Measurements from ENCODE around the gene HAO1.
A peak's percentile ranks its signal among the peaks of the same experiment; 100 is the strongest.

HAO1 gene

GRCh38 chr20:7930343-7930742, 9.9 kb downstream of the HAO1 start:
- no peak for TF ChIP-seq CTCF (IDR thresholded peaks at IDR 0.05; ENCODE audit: low read depth, low read length)
- DNase-seq (ENCODE audit: extremely low read depth, low read depth), result no peak

GRCh38 chr20:7926767-7927166, 13.5 kb downstream of the HAO1 start:
- DNase-seq (ENCODE audit: extremely low read depth, low read depth), result peak; percentile 3
- peak; percentile 65 for TF ChIP-seq CTCF (IDR thresholded peaks at IDR 0.05; ENCODE audit: low read depth, low read length)

- TF ChIP-seq CTCF (IDR thresholded peaks at IDR 0.05; ENCODE audit: low read depth, low read length), result no peak
- no peak for DNase-seq (ENCODE audit: extremely low read depth, low read depth)
Observed at GRCh38 chr20:7926323-7926722, 13.9 kb downstream of the HAO1 start.

- no peak for TF ChIP-seq CTCF (IDR thresholded peaks at IDR 0.05; ENCODE audit: low read depth, low read length)
- peak; percentile 46 for DNase-seq (ENCODE audit: extremely low read depth, low read depth)
Observed at GRCh38 chr20:7924692-7925091, 15.6 kb downstream of the HAO1 start.

- DNase-seq (ENCODE audit: extremely low read depth, low read depth), result no peak
- no peak for TF ChIP-seq CTCF (IDR thresholded peaks at IDR 0.05; ENCODE audit: low read depth, low read length)
Observed at GRCh38 chr20:7916648-7917047, 23.6 kb downstream of the HAO1 start.

- no peak for DNase-seq (ENCODE audit: extremely low read depth, low read depth)
- no peak for TF ChIP-seq CTCF (IDR thresholded peaks at IDR 0.05; ENCODE audit: low read depth, low read length)
Observed at GRCh38 chr20:7912551-7912950, 27.7 kb downstream of the HAO1 start.

- no peak for TF ChIP-seq CTCF (IDR thresholded peaks at IDR 0.05; ENCODE audit: low read depth, low read length)
- no peak for DNase-seq (ENCODE audit: extremely low read depth, low read depth)
Observed at GRCh38 chr20:7911586-7912330, 28.5 kb downstream of the HAO1 start.

All from AG09319 (cell line).